Naive thymus-derived CD4-positive, alpha-beta T cell (primary cell): ENCODE measurements around the gene COL5A1. TPM values are rescaled to one million over a fixed set of nuclear protein-coding genes. Genes with fewer than 3 reads are reported as not detected.

ENCODE experiments used
- ATAC-seq: fragments of 150-1000 bp; cut with Tn5 transposase; 2 replicates; pipeline ENCODE4 v1.10.0; 2021; ENCODE audit warnings: mild to moderate bottlenecking, moderate library complexity
- CTCF ChIA-PET: fragments of 350-600 bp; sonication (Branson Sonifier 250); formaldehyde crosslinking; loops from one replicate; lab custom pipeline; 2021; ENCODE audit warnings: antibody characterized with exemption; lab: Charles Lee
- POLR2A ChIA-PET: fragments of 350-600 bp; sonication (Branson Sonifier 250); formaldehyde crosslinking; loops from one replicate; lab custom pipeline; 2021; ENCODE audit warnings: antibody characterized with exemption, inconsistent platforms; lab: Charles Lee
- DNase-seq, 9 donors: peaks; one replicate each; pipeline versions ENCODE4 v3.0.0 to v3.0.0-alpha.2; 2020 to 2022; ENCODE audit warnings: mixed read lengths in 1 of 9
- H3K27ac ChIP-seq: one replicate; pipeline ENCODE4 v1.7.0; 2013; ENCODE audit warnings: mild to moderate bottlenecking, low read depth, low read length, moderate library complexity
- H3K27me3 ChIP-seq, 2 donors: one replicate each; pipeline ENCODE4 v1.7.0; 2013; ENCODE audit warnings: low read length in 2 of 2, mild to moderate bottlenecking in 2 of 2, moderate library complexity in 2 of 2; ENCODE audit not compliant: control insufficient read depth in 2 of 2, insufficient read depth in 2 of 2
- H3K36me3 ChIP-seq, 3 experiments: 1 replicate in 2 of 3; 2 replicates in 1 of 3; pipeline ENCODE4 v1.7.0; 2013; ENCODE audit warnings: low read length in 3 of 3, mild to moderate bottlenecking in 3 of 3, moderate library complexity in 1 of 3; ENCODE audit not compliant: insufficient read depth in 3 of 3, control insufficient read depth in 2 of 3
- H3K4me1 ChIP-seq, 2 donors: one replicate each; pipeline ENCODE4 v1.7.0; 2013; ENCODE audit warnings: low read length in 2 of 2, mild to moderate bottlenecking in 2 of 2, moderate library complexity in 1 of 2; ENCODE audit not compliant: control insufficient read depth in 2 of 2, insufficient read depth in 2 of 2
- H3K4me3 ChIP-seq: 2 replicates; pipeline ENCODE4 v1.7.0; 2013; ENCODE audit warnings: mild to moderate bottlenecking, low read length
- H3K9me3 ChIP-seq, 3 experiments: 1 replicate in 2 of 3; 2 replicates in 1 of 3; pipeline ENCODE4 v1.7.0; 2013; ENCODE audit warnings: low read length in 3 of 3; ENCODE audit not compliant: control insufficient read depth in 2 of 3
- H3K27ac Mint-ChIP-seq, 9 donors: one replicate each; pipeline ENCODE4 v1.8.0; 2020 to 2022; ENCODE audit warnings: mixed read lengths in 9 of 9, mild to moderate bottlenecking in 8 of 9, moderate library complexity in 5 of 9, inconsistent platforms in 2 of 9
- H3K27me3 Mint-ChIP-seq, 5 donors: one replicate each; pipeline ENCODE4 v1.8.0; 2021 to 2022; ENCODE audit warnings: mixed read lengths in 5 of 5, mild to moderate bottlenecking in 1 of 5
- H3K36me3 Mint-ChIP-seq, 5 donors: one replicate each; pipeline ENCODE4 v1.8.0; 2020 to 2022; ENCODE audit warnings: mixed read lengths in 5 of 5, mild to moderate bottlenecking in 3 of 5, inconsistent platforms in 1 of 5
- H3K4me1 Mint-ChIP-seq, 7 donors: one replicate each; pipeline ENCODE4 v1.8.0; 2020 to 2022; ENCODE audit warnings: mixed read lengths in 7 of 7, mild to moderate bottlenecking in 3 of 7, inconsistent platforms in 1 of 7
- H3K4me3 Mint-ChIP-seq, 10 donors: one replicate each; pipeline ENCODE4 v1.8.0; 2020 to 2022; ENCODE audit warnings: mild to moderate bottlenecking in 10 of 10, mixed read lengths in 10 of 10, moderate library complexity in 6 of 10, inconsistent platforms in 2 of 10
- H3K9me3 Mint-ChIP-seq, 11 donors: one replicate each; pipeline ENCODE4 v1.8.0; 2020 to 2022; ENCODE audit warnings: mixed read lengths in 11 of 11, mild to moderate bottlenecking in 4 of 11, inconsistent platforms in 1 of 11, moderate library complexity in 1 of 11
- intact Hi-C, 2 donors: fragments of 100-400 bp; cut with micrococcal nuclease; formaldehyde crosslinking; loops; one replicate each; pipeline ENCODE4 v1.15.1; 2023
- polyA plus RNA-seq, 2 donors: library from polyadenylated mRNA; unstranded; fragments of 300-500 nt; fragmentation: Illumina TruSeq; gene quantifications; one replicate each; pipeline ENCODE4 v1.2.3, GENCODE V29; 2021
- total RNA-seq, 6 experiments: library from RNA in 5 of 6; stranded (reverse) in 5 of 6; gene quantifications; 1 replicate in 5 of 6; 2 replicates in 1 of 6; pipeline ENCODE4 v1.2.3 and lab custom pipeline; 2021 to 2026

Gene COL5A1
- total and polyA plus RNA-seq, 7 experiments from 2014 or later, result 0.16 to 0.56 (median 0.24) TPM; not detected in 2

- CTCF ChIA-PET, result no interaction called here
- Mint-ChIP-seq H3K27ac (no peak overlapping the region), H3K4me1 (no peaks in the 10 kb centered on the region), H3K36me3 (no peaks in the 10 kb centered on the region), H3K27me3 (no peaks in the 10 kb centered on the region), H3K4me3 (no peak overlapping the region), H3K9me3 (peaks cover 0 to 3% (median 0%) of the 10 kb centered on the region in 11 donors)
- no peaks in the 10 kb centered on the region for H3K4me1 ChIP-seq
- intact Hi-C loops, result no loop called here
- H3K36me3 ChIP-seq, result no peaks in the 10 kb centered on the region
- H3K9me3 ChIP-seq, result no peaks in the 10 kb centered on the region
- no peaks in the 10 kb centered on the region for H3K27me3 ChIP-seq
- no peak for DNase-seq
- ATAC-seq, result no peak
- no peak overlapping the region for H3K4me3 ChIP-seq
- POLR2A ChIA-PET, result no interaction called here
- H3K27ac ChIP-seq, result no peak overlapping the region
These were observed 205.1 kb downstream of the COL5A1 start for GRCh38 chr9:134846699-134847098.

- Histone ChIP-seq H3K27ac (no peak overlapping the region), H3K36me3 (no peaks in the 10 kb centered on the region), H3K27me3 (no peaks in the 10 kb centered on the region), H3K9me3 (no peaks in the 10 kb centered on the region), H3K4me3 (no peak overlapping the region), H3K4me1 (no peaks in the 10 kb centered on the region)
- intact Hi-C loops, result no loop called here
- H3K9me3 Mint-ChIP-seq, result peaks cover 0 to 3% (median 0%) of the 10 kb centered on the region in 11 donors
- no peak for DNase-seq
- H3K36me3 Mint-ChIP-seq, result no peaks in the 10 kb centered on the region
- POLR2A ChIA-PET, result no interaction called here
- no peak for ATAC-seq
- no peaks in the 10 kb centered on the region for H3K27me3 Mint-ChIP-seq
- CTCF ChIA-PET, result no interaction called here
- no peaks in the 10 kb centered on the region for H3K4me1 Mint-ChIP-seq
- H3K27ac Mint-ChIP-seq, result no peak overlapping the region
- no peak overlapping the region for H3K4me3 Mint-ChIP-seq
These were observed 205.5 kb downstream of the COL5A1 start for GRCh38 chr9:134847138-134847537.

GRCh38 chr9:134847752-134848432 is 206.3 kb downstream of the COL5A1 start:
- H3K9me3 ChIP-seq, result peaks cover 0 to 4% (median 0%) of the 10 kb centered on the region in 3 experiments
- H3K27me3 ChIP-seq, result no peaks in the 10 kb centered on the region
- no peak overlapping the region for H3K4me3 ChIP-seq
- ChIA-PET CTCF (no interaction called here), POLR2A (no interaction called here)
- Mint-ChIP-seq H3K36me3 (no peaks in the 10 kb centered on the region), H3K27me3 (no peaks in the 10 kb centered on the region), H3K4me1 (no peaks in the 10 kb centered on the region), H3K4me3 (no peak overlapping the region), H3K27ac (no peak overlapping the region), H3K9me3 (peaks cover 0 to 3% (median 0%) of the 10 kb centered on the region in 11 donors)
- no peak overlapping the region for H3K27ac ChIP-seq
- DNase-seq (no peak), ATAC-seq (no peak)
- no peaks in the 10 kb centered on the region for H3K4me1 ChIP-seq
- H3K36me3 ChIP-seq, result no peaks in the 10 kb centered on the region
- intact Hi-C loops, result no loop called here

GRCh38 chr9:134848504-134848903 is 206.9 kb downstream of the COL5A1 start:
- H3K4me1 Mint-ChIP-seq, result no peaks in the 10 kb centered on the region
- Histone ChIP-seq H3K27me3 (no peaks in the 10 kb centered on the region), H3K9me3 (peaks cover 0 to 4% (median 0%) of the 10 kb centered on the region in 3 experiments), H3K36me3 (no peaks in the 10 kb centered on the region), H3K4me3 (no peak overlapping the region), H3K4me1 (no peaks in the 10 kb centered on the region), H3K27ac (no peak overlapping the region)
- intact Hi-C loops, result no loop called here
- H3K9me3 Mint-ChIP-seq, result no peaks in the 10 kb centered on the region
- no peaks in the 10 kb centered on the region for H3K36me3 Mint-ChIP-seq
- DNase-seq, result no peak
- ATAC-seq, result no peak
- ChIA-PET CTCF (no interaction called here), POLR2A (no interaction called here)
- no peak overlapping the region for H3K4me3 Mint-ChIP-seq
- no peaks in the 10 kb centered on the region for H3K27me3 Mint-ChIP-seq
- H3K27ac Mint-ChIP-seq, result no peak overlapping the region

GRCh38 chr9:134850611-134851010 is 209.0 kb downstream of the COL5A1 start:
- ATAC-seq, result no peak
- ChIA-PET POLR2A (no interaction called here), CTCF (no interaction called here)
- DNase-seq, result no peak
- no peak overlapping the region for H3K4me3 ChIP-seq
- peaks cover 0 to 4% (median 0%) of the 10 kb centered on the region in 3 experiments for H3K9me3 ChIP-seq
- Mint-ChIP-seq H3K9me3 (no peaks in the 10 kb centered on the region), H3K36me3 (no peaks in the 10 kb centered on the region), H3K27ac (no peak overlapping the region), H3K27me3 (peaks cover 0 to 14% (median 0%) of the 10 kb centered on the region in 5 donors), H3K4me3 (no peak overlapping the region), H3K4me1 (no peaks in the 10 kb centered on the region)
- intact Hi-C loops, result no loop called here
- H3K27ac ChIP-seq, result no peak overlapping the region
- no peaks in the 10 kb centered on the region for H3K36me3 ChIP-seq
- no peaks in the 10 kb centered on the region for H3K4me1 ChIP-seq
- no peaks in the 10 kb centered on the region for H3K27me3 ChIP-seq

GRCh38 chr9:134851020-134851419 is 209.4 kb downstream of the COL5A1 start:
- Mint-ChIP-seq H3K9me3 (no peaks in the 10 kb centered on the region), H3K4me3 (no peak overlapping the region), H3K27me3 (peaks cover 0 to 18% (median 0%) of the 10 kb centered on the region in 5 donors), H3K4me1 (no peaks in the 10 kb centered on the region), H3K36me3 (no peaks in the 10 kb centered on the region), H3K27ac (no peak overlapping the region)
- DNase-seq (no peak), ATAC-seq (no peak)
- Histone ChIP-seq H3K4me1 (no peaks in the 10 kb centered on the region), H3K4me3 (no peak overlapping the region), H3K27ac (no peak overlapping the region), H3K36me3 (no peaks in the 10 kb centered on the region), H3K27me3 (no peaks in the 10 kb centered on the region), H3K9me3 (peaks cover 0 to 4% (median 0%) of the 10 kb centered on the region in 3 experiments)
- POLR2A ChIA-PET, result no interaction called here
- intact Hi-C loops, result no loop called here
- CTCF ChIA-PET, result no interaction called here
